Neuronal stem cell (in vitro differentiated cells): ENCODE measurements around the gene MTHFSD.

Experiments
- DNase-seq: peaks from one replicate; pipeline ENCODE4 v3.0.0-alpha.2; 2013; ENCODE audit warnings: low spot score
- H2AFZ ChIP-seq: one replicate; pipeline ENCODE4 v1.6.1; 2013; ENCODE audit warnings: mild to moderate bottlenecking, low read length, inconsistent platforms
- H2AK5ac ChIP-seq: 2 replicates; pipeline ENCODE4 v1.6.1; 2013; ENCODE audit warnings: low read depth, mild to moderate bottlenecking, inconsistent platforms, low read length, moderate library complexity, mixed read lengths
- H2BK120ac ChIP-seq: 2 replicates; pipeline ENCODE4 v1.6.1; 2013; ENCODE audit warnings: low read depth, mild to moderate bottlenecking, inconsistent platforms, low read length, moderate library complexity, mixed read lengths
- H2BK12ac ChIP-seq: one replicate; pipeline ENCODE4 v1.6.1; 2013; ENCODE audit warnings: low read length, inconsistent platforms
- H2BK15ac ChIP-seq: 2 replicates; pipeline ENCODE4 v1.6.1; 2013; ENCODE audit warnings: mild to moderate bottlenecking, low read length, inconsistent platforms, mixed read lengths
- H2BK5ac ChIP-seq: one replicate; pipeline ENCODE4 v1.6.1; 2013; ENCODE audit warnings: inconsistent platforms, mild to moderate bottlenecking, low read length, moderate library complexity
- H3K14ac ChIP-seq: one replicate; pipeline ENCODE4 v1.6.1; 2013; ENCODE audit warnings: low read length, inconsistent platforms
- H3K18ac ChIP-seq: 2 replicates; pipeline ENCODE4 v1.6.1; 2013; ENCODE audit warnings: low read length, inconsistent platforms
- H3K23ac ChIP-seq: 2 replicates; pipeline ENCODE4 v1.6.1; 2013; ENCODE audit warnings: low read depth, mild to moderate bottlenecking, mixed read lengths, low read length, inconsistent platforms; ENCODE audit not compliant: poor library complexity
- H3K27ac ChIP-seq: replicated peaks from 3 replicates; pipeline ENCODE4 v1.5.1; 2013; ENCODE audit warnings: low read length, inconsistent platforms
- H3K27me3 ChIP-seq, 3 experiments: 2 replicates each; pipeline ENCODE4 v1.6.1; 2013; ENCODE audit warnings: low read length in 3 of 3, mild to moderate bottlenecking in 2 of 3, inconsistent platforms in 1 of 3, low read depth in 1 of 3, mixed read lengths in 1 of 3, moderate library complexity in 1 of 3; ENCODE audit not compliant: control insufficient read depth in 3 of 3, insufficient read depth in 3 of 3
- H3K36me3 ChIP-seq, 2 donors: replicated peaks in 1 of 2; 2 replicates each; pipeline ENCODE4 v1.6.1; 2013; ENCODE audit warnings: low read length in 2 of 2; ENCODE audit not compliant: control insufficient read depth in 2 of 2, insufficient read depth in 2 of 2
- H3K4ac ChIP-seq: 2 replicates; pipeline ENCODE4 v1.6.1; 2013; ENCODE audit warnings: inconsistent platforms, mild to moderate bottlenecking, low read length, moderate library complexity
- H3K4me1 ChIP-seq, 2 donors: 1 replicate in 1 of 2; 2 replicates in 1 of 2; pipeline ENCODE4 v1.6.1; 2013; ENCODE audit warnings: low read length in 2 of 2, low read depth in 1 of 2; ENCODE audit not compliant: control insufficient read depth in 2 of 2, insufficient read depth in 1 of 2
- H3K4me2 ChIP-seq: one replicate; pipeline ENCODE4 v1.6.1; 2013; ENCODE audit warnings: mild to moderate bottlenecking, low read length, inconsistent platforms; ENCODE audit not compliant: insufficient read depth, poor library complexity, severe bottlenecking
- H3K4me3 ChIP-seq, 2 donors: 2 replicates each; pipeline ENCODE4 v1.5.1; 2013; ENCODE audit warnings: low read length in 2 of 2, mild to moderate bottlenecking in 2 of 2, inconsistent platforms in 1 of 2, moderate library complexity in 1 of 2
- H3K79me1 ChIP-seq: one replicate; pipeline ENCODE4 v1.6.1; 2013; ENCODE audit warnings: low read depth, mild to moderate bottlenecking, inconsistent platforms, low read length, moderate library complexity
- H3K9ac ChIP-seq: one replicate; pipeline ENCODE4 v1.6.1; 2013; ENCODE audit warnings: mild to moderate bottlenecking, low read depth, low read length, inconsistent platforms; ENCODE audit not compliant: poor library complexity
- H3K9me3 ChIP-seq, 2 donors: replicated peaks in 1 of 2; 2 replicates each; pipeline versions ENCODE3 to v1.6.1; 2013; ENCODE audit warnings: low read length in 2 of 2, mild to moderate bottlenecking in 2 of 2, inconsistent platforms in 1 of 2, low read depth in 1 of 2, mixed read lengths in 1 of 2, moderate library complexity in 1 of 2; ENCODE audit not compliant: control insufficient read depth in 2 of 2, insufficient read depth in 1 of 2
- H4K8ac ChIP-seq: one replicate; pipeline ENCODE4 v1.6.1; 2013; ENCODE audit warnings: low read depth, mild to moderate bottlenecking, inconsistent platforms, low read length, moderate library complexity
- H4K91ac ChIP-seq: one replicate; pipeline ENCODE4 v1.6.1; 2013; ENCODE audit warnings: low read length, low read depth, mild to moderate bottlenecking, inconsistent platforms; ENCODE audit not compliant: poor library complexity
- WGBS, 2 donors: extraction: QIAGEN DNeasy Blood & Tissue Kit; methylation state at CpG; one replicate each; pipeline ENCODE4 v1.1.7; 2013; ENCODE audit warnings: missing lambda C conversion rate in 2 of 2, mixed read lengths in 1 of 2; ENCODE audit not compliant: insufficient read length in 2 of 2, insufficient replicate concordance in 1 of 2; ENCODE audit errors: extremely low coverage in 2 of 2; 5-methylcytosine and 5-hydroxymethylcytosine counted together

MTHFSD gene

DNA sequence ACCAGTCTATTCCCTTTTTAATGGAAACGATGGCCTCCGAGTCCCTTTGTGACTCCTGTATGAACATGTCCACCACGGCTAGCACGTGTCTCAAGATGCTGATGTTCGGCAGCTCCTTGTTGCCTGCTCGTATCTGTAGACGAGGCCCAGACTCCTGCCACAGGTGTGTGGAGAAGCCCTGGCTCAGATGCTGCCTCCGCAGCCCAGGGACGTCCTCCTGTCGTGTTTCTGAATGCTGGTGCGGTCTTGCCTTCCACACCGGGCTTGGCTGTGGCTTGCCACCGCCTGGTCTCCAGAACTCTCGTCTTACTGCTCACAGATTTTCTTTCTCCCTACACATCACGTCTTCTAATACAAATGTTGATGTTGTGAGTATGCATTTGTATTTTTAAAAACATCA lies 27.7 kb downstream of the MTHFSD start:
- Histone ChIP-seq H3K27ac (no peak overlapping the region), H3K4me2 (no peak overlapping the region), H3K9me3 (peaks cover 0 to 9% of the 10 kb centered on the region in 2 donors), H4K91ac (no peak overlapping the region), H4K8ac (no peak overlapping the region), H2AFZ (no peak overlapping the region), H3K4me3 (no peak overlapping the region), H2BK5ac (no peak overlapping the region), H2AK5ac (no peak overlapping the region), H3K27me3 (peaks cover 0 to 19% (median 0%) of the 10 kb centered on the region in 3 experiments), H3K14ac (no peak overlapping the region), H3K9ac (no peak overlapping the region), H3K4me1 (no peaks in the 10 kb centered on the region), H2BK12ac (no peak overlapping the region), H3K4ac (no peak overlapping the region), H3K23ac (no peak overlapping the region), H3K79me1 (no peaks in the 10 kb centered on the region), H2BK120ac (no peak overlapping the region), H3K18ac (peak overlapping the region; percentile 53), H2BK15ac (no peak overlapping the region), H3K36me3 (peaks cover 0 to 2% of the 10 kb centered on the region in 2 donors)
- DNase-seq: no peak
- no CpG with 5 or more reads among the region's 15 CpGs for WGBS, 2 donors

DNA sequence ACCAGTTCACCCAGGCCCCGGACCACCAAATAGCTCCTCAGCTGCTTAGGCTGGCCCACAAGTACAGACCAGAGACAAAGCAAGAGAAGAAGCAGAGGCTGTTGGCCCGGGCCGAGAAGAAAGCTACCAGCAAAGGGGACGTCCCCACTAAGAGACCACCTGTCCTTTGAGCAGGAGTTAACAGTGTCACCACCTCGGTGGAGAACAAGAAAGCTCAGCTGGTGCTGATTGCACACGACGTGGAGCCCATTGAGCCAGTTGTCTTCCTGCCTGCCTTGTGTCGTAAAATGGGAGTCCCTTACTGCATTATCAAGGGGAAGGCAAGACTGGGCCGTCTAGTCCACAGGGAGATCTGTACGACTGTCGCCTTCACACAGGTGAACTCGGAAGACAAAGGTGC lies 29.3 kb downstream of the MTHFSD start:
- H2BK15ac ChIP-seq: no peak overlapping the region

DNA sequence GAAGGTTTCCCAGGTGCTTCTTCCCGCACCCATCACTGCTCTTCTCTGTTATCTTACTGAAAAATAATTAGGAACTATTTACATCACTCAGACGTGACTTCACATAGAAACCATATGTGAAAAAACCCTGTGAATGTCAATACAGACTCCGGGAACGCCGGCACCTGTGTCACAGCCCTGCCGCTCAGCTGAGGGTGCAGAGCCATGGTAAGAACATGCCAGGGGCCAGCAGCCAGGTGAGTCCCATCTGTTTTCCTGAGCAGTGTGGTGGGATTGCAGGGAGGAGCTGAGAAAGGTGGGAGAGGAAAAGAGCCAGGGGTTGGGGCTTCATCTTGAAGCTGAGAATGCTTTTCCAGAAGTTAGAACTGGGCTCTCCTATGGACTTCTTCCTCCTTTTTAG lies 31.0 kb downstream of the MTHFSD start:
- H2AK5ac ChIP-seq: no peak overlapping the region
- WGBS, 2 donors: no CpG with 5 or more reads among the region's 6 CpGs
- H2AFZ ChIP-seq: no peak overlapping the region
- no peak overlapping the region for H2BK12ac ChIP-seq
- H3K27ac ChIP-seq: no peak overlapping the region
- H3K27me3 ChIP-seq: peaks cover 0 to 51% (median 11%) of the 10 kb centered on the region in 3 experiments
- no peak overlapping the region for H4K91ac ChIP-seq
- no peaks in the 10 kb centered on the region for H3K4me1 ChIP-seq
- H2BK5ac ChIP-seq: no peak overlapping the region
- no peak for DNase-seq
- no peak overlapping the region for H4K8ac ChIP-seq
- no peaks in the 10 kb centered on the region for H3K79me1 ChIP-seq
- no peak overlapping the region for H3K4me2 ChIP-seq
- H3K23ac ChIP-seq: no peak overlapping the region
- peaks cover 0 to 9% of the 10 kb centered on the region in 2 donors for H3K9me3 ChIP-seq
- no peak overlapping the region for H3K4me3 ChIP-seq
- H2BK15ac ChIP-seq: no peak overlapping the region
- no peak overlapping the region for H2BK120ac ChIP-seq
- no peak overlapping the region for H3K14ac ChIP-seq
- H3K9ac ChIP-seq: no peak overlapping the region
- no peaks in the 10 kb centered on the region for H3K36me3 ChIP-seq
- H3K4ac ChIP-seq: no peak overlapping the region
- H3K18ac ChIP-seq: no peak overlapping the region

More for the DNA sequence above, 29.3 kb downstream of the MTHFSD start:
- Histone ChIP-seq H4K91ac (no peak overlapping the region), H4K8ac (no peak overlapping the region), H3K27me3 (peaks cover 0 to 35% (median 2%) of the 10 kb centered on the region in 3 experiments), H3K9ac (no peak overlapping the region), H2BK12ac (no peak overlapping the region), H3K4ac (no peak overlapping the region), H3K18ac (no peak overlapping the region), H3K4me2 (no peak overlapping the region), H3K9me3 (peaks cover 0 to 9% of the 10 kb centered on the region in 2 donors), H3K14ac (no peak overlapping the region), H3K27ac (no peak overlapping the region), H3K36me3 (peaks cover 0 to 2% of the 10 kb centered on the region in 2 donors), H2BK5ac (no peak overlapping the region), H3K4me3 (no peak overlapping the region), H3K23ac (no peak overlapping the region), H3K4me1 (no peaks in the 10 kb centered on the region), H2AFZ (no peak overlapping the region), H2BK120ac (no peak overlapping the region), H2AK5ac (no peak overlapping the region), H3K79me1 (no peaks in the 10 kb centered on the region)
- no CpG with 5 or more reads among the region's 12 CpGs for WGBS, 2 donors
- DNase-seq: no peak

DNA sequence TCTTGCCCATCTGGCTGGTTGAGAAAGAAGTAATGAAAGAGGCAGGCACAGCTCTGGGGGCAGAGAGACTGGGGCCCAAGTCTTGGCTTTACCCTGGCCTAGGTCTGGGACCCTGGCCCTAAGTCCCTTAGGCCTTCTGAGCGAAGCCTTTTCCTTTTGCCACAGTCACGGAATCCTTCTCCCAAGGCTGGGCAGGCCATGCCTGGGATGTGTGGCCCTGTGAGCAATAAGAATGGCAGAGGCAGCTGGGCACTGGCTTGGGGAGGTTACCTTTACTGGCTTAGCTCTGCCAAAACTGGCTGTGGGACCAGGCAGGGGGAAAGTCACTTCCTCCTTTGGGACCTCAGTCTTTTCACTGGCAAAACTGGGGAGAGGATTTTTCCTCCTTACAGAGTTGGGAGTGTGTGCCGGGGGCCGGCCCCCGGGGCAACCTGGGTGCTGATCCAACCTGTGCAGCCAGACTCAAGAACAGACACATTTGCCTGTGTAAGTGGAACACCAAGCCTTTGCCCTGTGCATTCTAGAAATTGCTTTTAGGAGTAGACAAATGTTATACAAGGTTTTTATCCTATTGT lies 31.8 kb downstream of the MTHFSD start:
- Histone ChIP-seq H3K9me3 (peaks cover 0 to 10% of the 10 kb centered on the region in 2 donors), H3K14ac (no peak overlapping the region), H3K18ac (no peak overlapping the region), H2BK15ac (no peak overlapping the region), H3K4ac (no peak overlapping the region), H3K27me3 (peaks cover 0 to 59% (median 19%) of the 10 kb centered on the region in 3 experiments), H3K4me3 (no peak overlapping the region), H3K23ac (no peak overlapping the region), H3K36me3 (no peaks in the 10 kb centered on the region), H4K91ac (no peak overlapping the region), H2BK12ac (no peak overlapping the region), H2AFZ (no peak overlapping the region), H3K9ac (no peak overlapping the region), H2BK120ac (no peak overlapping the region), H3K4me2 (no peak overlapping the region), H4K8ac (no peak overlapping the region), H2AK5ac (no peak overlapping the region), H3K79me1 (no peaks in the 10 kb centered on the region), H3K4me1 (no peaks in the 10 kb centered on the region), H3K27ac (no peak overlapping the region), H2BK5ac (no peak overlapping the region)
- no peak for DNase-seq
- WGBS, 2 donors: no CpG with 5 or more reads among the region's 5 CpGs
